NCI-H1417 treated with DMSO at 0.1 percent for 48 hours (cell line): ENCODE measurements around the gene HEATR3.

Experiments
- DNase-seq: peaks from one replicate; lab custom pipeline; 2025; lab: John Stamatoyannopoulos, UW

HEATR3 gene, protein sequence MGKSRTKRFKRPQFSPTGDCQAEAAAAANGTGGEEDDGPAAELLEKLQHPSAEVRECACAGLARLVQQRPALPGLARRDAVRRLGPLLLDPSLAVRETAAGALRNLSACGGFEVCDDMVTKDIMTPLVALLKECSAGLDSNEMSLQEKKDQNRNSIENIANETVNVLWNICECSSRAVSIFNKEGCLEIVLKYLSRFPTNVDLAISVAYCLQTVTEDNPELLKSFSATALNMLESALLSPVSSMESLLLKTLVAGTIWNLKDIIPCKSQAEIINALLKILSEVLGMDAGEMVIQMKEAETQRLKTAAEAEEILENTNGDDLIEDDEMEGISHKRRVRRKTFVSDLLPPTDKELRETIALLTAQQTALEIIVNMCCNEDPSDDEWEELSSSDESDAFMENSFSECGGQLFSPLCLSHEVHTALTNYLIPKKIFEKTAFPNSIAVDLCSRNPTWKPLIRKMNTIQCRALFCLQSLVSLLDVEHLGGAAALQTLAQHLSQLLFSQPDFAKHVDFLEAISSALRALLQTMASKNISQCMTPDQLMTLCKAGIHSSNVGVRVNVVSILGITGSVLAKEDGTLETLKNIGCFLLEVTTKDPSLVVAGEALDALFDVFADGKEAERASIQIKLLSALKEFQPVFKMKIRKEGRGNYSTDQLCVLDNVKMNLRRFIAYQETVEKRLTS

DNA sequence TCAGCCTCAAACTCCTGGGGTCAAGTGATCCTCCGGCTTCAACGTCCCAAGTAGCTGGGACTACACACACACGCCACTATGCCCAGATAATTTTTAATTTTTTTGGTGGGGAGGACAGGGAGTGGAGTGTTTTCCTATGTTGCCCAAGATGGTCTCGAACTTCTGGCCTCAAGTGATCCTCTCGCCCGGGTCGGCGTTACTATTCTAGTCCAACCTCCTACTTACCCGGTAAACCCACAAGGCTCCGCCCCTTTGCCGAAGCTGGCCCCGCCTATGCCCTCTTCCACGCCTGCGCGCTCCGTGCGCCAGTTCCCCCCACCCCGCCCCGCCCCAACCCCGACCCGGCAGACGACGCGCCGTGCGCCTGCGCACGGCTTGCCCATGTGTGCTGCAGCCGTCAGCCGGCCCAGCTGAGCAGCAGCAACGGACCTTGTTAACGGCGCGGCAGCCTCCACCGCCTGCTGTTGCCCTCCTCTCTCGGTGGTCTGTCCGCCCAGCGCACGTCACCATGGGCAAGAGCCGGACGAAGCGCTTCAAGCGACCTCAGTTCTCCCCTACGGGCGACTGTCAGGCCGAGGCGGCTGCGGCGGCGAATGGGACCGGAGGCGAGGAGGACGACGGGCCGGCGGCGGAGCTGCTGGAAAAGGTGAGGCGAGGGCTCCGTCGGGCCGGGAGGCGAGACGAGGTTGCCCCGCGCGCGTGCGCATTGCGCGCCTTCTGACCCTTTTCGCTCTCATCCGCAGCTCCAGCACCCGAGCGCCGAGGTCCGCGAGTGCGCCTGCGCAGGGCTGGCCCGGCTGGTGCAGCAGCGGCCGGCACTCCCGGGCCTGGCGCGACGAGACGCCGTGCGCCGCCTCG lies at the start of gene HEATR3:
Gene HEATR3, plus strand, starts transcription at position 347 of the 858 bp plus-strand sequence. Its CDS starts 162 bp downstream, at position 509.
- peak; percentile 55 for DNase-seq

DNA sequence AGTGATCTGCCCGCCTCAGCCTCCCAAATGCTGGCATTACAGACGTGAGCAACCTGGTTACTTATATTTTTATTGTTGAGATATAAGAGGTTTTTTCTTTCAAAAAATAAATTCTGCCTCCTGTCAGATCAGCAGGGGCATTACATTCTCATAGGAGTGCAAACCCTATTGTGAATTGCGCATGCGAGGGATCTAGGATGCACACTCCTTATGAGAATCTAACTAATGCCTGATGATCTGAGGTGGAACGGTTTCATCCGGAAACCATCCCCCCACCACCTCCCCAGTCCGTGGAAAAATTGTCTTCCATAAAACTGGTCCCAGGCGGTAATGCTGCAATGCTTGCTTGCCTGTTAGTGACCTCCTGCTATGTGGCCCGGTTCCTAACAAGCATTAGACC lies 48.2 kb upstream of the HEATR3 start:
- DNase-seq = no peak

DNA sequence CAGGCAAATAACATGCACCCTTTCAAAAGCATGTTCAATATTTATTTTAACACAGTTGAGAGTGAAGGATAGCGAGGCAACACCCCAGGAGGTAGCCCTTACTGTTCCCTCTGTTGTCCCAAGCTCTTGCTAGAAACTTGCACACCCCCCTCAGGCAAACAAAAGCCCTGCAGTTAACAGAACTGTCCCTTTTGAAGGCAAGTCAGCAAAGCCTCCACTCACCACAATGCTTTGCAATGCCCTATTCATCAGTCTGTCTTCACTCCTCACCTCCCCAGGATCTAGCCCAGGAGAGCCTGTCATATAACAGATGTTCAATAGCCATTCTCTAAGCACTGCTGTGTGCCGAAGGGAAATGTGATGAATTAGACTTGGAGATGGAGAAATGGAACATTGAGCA lies 44.2 kb upstream of the HEATR3 start:
- DNase-seq = no peak

DNA sequence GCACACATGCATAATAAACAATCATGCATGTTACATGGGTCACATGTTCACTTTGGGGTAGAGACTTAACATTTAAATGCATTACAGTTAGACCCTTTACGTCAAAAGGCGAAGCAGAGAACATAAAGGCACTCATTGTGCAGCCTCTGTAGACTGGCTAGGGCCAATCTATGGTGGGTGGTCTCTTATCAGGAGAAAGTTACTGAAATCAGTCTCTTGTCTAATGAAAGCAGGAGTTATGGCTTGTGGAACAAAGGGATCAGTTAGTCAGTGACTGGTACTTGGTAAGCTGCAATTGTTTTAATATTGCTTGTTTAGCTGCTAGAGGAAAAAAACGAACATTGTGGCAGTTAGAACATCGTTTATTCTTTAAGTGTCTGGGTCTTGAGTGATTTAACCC lies 42.1 kb upstream of the HEATR3 start:
- no peak for DNase-seq

DNA sequence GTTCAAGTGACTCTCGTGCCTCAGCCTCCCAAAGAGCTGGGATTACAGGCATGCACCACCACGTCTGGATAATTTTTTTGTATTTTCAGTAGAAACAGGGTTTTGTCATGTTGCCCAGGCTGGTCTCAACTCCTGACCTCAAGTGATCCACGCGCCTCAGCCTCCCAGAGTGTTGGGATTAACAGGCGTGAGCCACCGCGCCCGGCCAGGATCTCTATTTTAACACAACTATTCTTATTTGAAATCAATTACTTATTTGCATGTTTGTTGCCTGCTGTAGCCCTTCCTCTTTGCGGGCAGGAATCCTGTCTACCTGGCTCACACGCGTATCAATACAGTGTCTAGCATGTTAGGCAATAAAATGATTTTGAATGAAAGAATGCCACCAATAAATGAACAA lies 41.6 kb upstream of the HEATR3 start:
- no peak for DNase-seq

DNA sequence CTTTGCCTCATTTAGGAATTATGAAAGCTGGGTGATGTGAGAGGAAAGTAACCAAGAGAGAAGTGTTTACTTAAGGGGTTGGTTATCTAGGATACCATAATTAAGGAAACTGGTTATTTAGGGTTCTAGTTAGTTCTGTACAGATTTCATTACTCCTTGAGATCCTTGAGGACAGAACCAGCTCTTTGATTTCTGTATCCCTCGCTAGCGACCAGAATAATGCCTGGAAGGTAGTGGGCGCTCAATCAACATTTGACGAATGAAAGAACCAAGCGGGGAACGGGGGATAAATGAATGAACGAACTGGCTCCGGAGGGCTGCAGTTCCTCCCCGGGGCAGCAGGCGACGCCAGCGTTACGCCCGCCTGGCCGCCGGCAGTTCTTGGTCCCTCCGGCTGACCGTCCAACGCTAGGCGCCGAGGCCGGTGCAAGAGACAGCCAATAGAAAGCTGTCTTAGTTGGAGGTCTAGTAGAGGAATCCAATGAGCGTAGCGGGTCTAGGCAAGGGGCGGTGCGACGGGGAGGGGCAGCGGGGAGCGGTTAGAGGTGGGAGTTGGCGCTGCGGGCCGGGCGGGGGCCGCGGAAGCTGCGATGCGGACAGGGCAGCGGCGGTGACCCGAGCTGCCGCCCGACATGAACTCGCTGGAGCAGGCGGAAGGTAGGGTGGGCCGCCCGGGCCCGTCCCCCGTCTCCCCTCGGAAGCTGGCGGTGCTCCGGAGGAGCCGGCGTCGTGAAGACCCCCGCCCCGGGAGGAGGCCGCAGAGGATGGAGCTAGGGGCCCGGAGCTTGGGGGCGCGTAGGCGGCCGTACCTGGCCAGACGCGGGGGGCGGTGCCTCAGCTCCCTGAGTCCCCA lies 40.9 kb upstream of the HEATR3 start, which contains the start of gene CNEP1R1:
Gene CNEP1R1, plus strand, starts transcription at position 542 of the 853 bp plus-strand sequence. Its CDS starts 91 bp downstream, at position 633.
- peak; percentile 87 for DNase-seq

DNA sequence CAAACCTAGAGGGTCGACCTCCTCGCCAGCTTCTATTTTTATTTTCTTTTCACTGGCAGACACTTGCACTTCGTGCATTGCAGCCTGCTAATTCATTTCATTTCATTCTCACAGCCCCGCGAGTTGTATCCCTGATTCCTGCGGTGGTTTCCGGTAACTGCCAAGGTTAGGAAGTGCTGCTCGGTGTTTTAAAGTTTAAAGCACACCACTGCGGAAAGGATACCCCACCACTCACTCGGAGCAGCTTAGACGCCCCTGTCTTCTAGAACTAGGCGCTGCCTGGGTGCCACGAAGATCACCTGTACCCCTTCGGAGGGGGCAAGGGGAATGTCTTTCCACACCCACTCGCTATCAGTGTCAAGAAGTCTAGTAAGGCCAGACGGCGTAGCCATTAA lies 40.2 kb upstream of the HEATR3 start:
- no peak for DNase-seq

DNA sequence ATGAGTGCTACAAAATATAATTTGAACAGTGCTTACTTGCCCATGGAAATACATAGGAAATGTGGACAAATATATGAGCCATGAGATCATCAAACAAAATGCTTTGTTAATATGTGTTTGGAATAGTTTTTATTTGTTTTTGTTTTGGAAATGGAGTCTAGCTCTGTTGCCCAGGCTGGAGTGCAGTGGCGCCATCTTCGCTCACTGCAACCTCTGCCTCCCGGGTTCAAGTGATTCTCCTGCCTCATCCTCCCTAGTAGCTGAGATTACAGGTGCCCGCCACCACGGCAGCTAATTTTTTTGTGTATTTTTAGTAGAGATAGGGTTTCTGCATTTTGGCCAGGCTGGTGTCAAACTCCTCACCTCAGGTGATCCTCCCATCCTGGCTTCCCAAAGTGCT lies 37.9 kb upstream of the HEATR3 start:
- DNase-seq = no peak

DNA sequence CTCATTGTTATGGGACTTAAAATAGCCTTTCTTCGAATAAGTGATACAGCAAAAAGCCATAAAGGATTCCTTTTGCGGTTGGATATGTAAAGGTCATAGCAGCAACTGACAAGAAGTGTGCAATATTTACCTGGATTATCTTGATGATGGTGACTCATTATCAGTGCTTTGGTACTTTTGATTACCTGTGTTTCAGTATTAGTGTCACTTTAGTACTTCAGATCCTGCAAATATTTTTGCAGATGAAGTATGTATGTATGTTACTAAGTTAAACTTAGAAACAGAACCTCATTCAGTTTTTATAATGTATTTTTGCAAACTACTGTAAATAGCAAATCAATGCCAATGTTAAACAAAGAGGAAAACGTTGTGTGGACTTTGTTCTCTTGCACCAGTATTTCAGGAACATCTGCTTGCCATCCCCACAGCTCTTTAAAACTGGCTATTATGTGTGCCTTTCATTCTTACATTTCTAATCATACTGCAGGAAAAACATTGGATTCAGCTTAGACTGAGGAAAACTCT lies 30.2 kb upstream of the HEATR3 start:
- DNase-seq = no peak

DNA sequence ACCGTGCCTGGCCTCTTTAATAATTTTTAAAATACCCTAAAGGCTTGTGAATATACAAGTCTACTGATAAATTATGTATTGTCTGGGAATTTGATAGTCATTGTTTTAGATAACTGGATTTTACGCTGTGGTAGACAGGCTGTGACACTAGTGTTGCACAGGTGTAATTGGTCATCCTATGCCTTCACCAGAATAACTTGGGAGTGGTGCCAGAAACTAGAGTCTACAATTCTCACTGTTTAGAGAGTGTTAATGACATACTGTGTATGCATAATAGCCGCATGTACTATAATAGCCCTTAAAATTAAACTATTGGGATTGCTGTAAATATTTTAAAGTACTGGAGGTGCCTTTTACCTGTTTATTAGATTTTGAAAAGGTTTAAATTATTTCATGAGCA lies 29.3 kb upstream of the HEATR3 start:
- DNase-seq = no peak

DNA sequence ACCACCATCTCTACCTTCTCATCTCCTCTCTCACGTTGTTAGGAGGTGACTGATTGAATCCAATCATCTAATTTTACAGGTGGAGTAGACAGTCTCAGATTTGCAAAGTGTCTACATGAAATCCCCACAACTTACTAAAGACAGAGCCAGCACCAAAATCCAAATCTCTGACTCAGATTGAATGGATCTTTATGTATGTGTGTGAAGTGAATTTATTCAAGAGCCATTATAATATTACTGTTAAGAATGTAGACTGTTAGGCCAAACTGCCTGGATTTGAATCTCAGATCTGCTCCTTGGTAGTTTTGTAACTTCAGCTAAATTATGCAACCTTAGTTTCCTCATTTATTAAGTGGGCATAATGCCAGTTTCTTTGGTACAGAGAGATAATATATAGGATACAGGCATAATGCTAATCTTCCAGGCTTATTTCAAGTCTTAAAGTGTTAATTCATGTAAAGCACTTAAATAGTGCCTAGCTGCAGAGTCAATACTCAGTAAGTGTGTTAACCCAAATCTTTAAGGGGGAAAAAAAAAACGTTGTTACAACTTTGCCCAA lies 28.0 kb upstream of the HEATR3 start:
- no peak for DNase-seq

DNA sequence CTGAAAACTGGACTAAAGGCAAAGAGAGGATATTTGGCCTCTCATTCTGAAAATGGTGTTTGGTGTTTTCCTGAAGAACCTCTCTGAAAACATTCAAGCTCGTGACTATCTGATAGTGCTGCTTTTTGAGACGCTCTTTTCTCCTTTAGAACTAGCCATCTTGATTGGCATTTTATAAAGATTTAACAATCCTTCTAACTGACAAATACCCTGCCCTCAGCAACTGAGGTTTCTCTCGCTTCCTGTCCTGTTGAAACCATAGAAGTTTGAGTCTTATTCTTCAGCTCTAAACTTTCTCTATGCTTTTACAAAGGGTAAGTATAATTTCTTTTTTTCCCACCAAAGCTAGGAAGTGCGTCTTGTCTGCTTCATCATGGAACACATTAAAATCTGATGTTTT lies 27.5 kb upstream of the HEATR3 start:
- no peak for DNase-seq

DNA sequence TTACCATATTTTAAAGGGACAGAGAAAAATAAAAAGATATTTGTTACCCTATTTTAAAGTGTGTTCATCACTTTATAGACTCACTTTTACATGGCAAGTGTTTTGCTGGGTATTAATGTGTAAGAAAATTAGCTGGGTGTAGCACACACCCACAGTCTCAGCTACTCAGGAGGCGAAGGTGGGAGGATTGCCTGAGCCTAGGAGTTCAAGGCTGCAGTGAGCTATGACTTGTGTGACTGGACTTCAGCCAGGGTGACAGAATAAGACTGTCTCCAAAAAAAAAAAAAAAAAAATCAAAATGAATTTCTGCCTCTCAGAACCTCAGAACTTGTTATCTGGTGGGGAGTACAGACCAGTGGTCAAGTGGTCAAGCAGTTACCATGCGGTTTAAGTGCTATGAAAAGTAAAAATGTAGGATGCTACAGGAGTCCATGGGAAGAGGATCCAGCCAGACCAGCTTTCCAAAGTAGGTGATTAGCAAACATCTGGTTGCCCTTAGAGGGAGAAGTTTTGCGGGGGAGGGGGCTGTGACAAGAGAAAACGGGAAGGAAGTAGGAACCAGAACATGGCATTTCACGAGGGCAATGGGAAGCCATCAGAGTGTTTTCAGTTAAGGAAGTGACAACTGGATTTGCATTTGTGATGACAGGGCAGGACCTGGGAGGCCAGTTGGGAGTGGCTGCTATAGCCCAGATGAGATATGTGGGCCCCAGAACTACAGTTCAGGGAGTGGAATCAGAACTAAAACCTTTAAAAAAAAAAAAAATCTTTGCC lies 26.8 kb upstream of the HEATR3 start:
- DNase-seq = no peak

DNA sequence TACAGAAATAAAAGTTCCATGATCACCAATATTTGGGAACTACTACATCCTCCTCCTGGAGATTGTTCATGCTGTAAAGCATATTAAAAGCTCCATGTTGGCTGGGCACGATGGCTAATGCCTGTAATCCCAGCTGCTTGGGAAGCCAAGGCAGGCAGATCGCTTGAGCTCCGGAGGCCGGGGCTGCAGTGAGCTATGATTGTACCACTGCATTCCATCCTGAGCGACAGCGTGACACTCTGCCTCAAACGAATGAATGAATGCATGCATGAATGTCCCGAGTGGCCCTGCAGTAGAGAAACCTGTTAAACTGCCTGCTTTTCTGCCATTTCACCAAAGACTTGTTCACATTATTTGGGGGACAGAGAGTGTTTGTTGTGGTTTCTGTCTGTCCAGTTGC lies 25.8 kb upstream of the HEATR3 start:
- DNase-seq = no peak

DNA sequence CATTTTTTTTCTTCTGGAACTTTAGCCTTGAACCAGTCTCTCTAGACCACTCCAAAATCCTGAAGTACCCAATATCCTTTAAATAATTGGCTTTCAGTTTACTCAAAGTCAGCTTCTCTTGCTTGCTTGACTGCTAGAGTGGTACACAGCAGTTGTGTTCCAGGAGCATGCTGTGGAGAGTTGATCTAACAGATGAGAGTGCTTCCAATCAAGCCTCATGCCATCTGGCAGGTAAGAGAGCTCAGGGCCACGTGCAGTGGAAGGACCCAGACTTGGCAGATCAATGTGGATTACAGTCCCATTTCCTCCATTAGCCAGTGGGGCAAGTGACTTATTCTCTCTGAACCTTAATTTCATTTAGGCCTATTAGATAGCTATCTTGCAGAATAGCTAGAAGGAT lies 25.1 kb upstream of the HEATR3 start:
- no peak for DNase-seq

DNA sequence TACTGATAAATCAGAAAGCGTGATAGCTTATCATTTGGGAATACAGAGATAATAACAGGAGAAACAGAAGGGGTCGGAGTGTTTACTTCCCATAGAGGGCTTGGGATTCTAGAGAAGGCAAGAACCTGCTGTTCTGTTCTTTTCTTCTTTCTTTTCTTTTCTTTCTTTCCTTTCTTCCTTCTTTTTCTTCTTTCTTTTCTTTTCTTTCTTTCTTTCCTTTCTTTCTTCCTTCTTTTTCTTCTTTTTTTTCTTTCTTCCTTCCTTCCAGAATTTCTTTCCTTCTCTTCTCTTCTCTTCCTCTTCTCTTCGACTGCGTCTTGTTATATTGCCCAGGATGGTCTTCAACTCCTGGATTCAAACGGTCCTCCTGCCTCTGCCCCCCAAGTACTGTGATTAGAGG lies 22.4 kb upstream of the HEATR3 start:
- DNase-seq = no peak

DNA sequence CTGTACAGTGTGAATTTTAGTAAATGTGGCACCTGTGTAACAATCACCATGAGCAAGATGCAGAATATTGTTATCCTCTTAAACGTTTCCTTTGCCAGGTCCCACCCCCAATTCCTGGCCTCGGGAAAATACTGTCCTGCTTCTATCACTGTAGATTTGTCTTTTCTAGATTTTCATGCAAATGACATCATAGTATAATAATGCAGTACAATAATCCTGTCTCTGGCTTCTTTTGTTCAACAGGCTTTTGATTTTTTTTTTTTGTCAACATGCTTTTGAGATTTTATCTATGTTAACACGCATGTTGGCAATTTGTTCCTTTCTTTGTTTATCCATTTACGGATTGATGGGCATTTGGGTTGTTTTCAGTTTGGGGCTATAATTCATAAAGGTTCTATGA lies 20.4 kb upstream of the HEATR3 start:
- no peak for DNase-seq

DNA sequence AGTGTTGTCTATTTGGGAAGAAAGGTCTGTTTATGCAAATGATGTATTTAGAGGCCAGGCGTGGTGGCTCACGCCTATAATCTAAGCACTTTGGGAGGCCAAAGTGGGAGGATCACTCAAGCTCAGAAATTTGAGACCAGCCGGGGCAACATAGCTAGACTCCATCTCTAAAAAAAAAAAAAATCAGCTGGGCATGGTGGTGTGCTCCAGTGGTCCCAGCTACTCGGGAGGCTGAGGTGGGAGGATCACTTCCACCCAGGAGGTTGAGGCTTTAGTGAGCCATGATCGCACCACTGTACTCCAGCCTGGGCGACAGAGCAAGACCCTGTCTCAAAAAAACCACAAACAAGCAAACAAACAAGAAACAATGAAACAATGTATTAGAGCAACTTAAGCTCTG lies 18.9 kb upstream of the HEATR3 start:
- DNase-seq = no peak

DNA sequence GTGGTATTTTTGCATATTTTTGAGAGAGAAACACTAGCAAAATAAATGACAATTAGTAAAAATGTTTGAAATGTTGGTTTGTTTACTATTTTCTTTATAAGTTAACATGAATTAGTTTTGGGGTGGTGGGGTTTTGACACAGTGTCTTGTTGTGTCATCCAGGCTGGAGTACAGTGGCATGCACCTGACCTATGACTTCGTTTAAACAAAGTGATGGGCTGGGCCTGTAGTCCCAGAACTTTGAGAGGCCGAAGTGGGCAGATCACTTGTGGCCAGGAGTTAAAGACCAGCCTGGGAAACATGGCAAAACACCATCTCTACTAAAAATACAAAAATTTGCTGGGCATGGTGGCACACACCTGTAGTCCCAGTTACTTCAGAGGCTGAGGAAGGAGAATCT lies 17.9 kb upstream of the HEATR3 start:
- no peak for DNase-seq

DNA sequence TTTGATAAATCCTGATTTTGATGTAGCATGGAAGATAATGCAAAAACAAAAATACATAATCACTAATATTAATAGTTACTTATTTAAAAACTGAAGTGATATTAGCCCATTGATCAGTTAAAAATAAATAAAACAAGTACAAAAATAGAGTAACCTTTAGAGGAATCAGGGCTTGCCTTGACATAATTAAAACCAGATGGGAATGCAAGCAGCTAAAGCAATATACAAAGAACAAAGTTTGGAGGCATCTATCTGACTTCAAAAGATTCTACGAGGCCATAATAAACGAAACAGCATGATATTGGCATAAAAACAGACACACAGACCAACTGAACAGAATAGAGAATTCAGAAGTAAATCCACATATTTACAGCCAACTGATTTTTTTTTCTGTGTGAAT lies 15.0 kb upstream of the HEATR3 start:
- DNase-seq = no peak
